SJCRH30 (cell line): ENCODE results near the gene CLEC2B. TPM values are rescaled to one million over a fixed set of nuclear protein-coding genes. Genes with fewer than 3 reads are reported as not detected.

ENCODE experiments used
- DNase-seq, 2 experiments: peaks; one replicate each; pipeline ENCODE4 v3.0.0-alpha.2; 2015 to 2020
- H3K27ac ChIP-seq: fragments of 250-450 bp; sonication (Bioruptor Pico); 2 replicates; pipeline ENCODE4 v1.5.1; 2020; ENCODE audit warnings: mild to moderate bottlenecking, moderate library complexity
- H3K27me3 ChIP-seq: fragments of 250-450 bp; sonication (Bioruptor Pico); 2 replicates; pipeline ENCODE4 v1.5.1; 2020; ENCODE audit warnings: mild to moderate bottlenecking, moderate library complexity
- H3K36me3 ChIP-seq: fragments of 250-450 bp; sonication (Bioruptor Pico); 2 replicates; pipeline ENCODE4 v1.5.1; 2020; ENCODE audit warnings: mild to moderate bottlenecking, moderate library complexity
- H3K4me1 ChIP-seq: fragments of 250-450 bp; sonication (Bioruptor Pico); 2 replicates; pipeline ENCODE4 v1.5.1; 2020; ENCODE audit warnings: mild to moderate bottlenecking, moderate library complexity
- H3K4me3 ChIP-seq: fragments of 250-450 bp; sonication (Bioruptor Pico); 2 replicates; pipeline ENCODE4 v1.5.1; 2020; ENCODE audit warnings: mild to moderate bottlenecking, moderate library complexity
- H3K9me3 ChIP-seq: fragments of 250-450 bp; sonication (Bioruptor Pico); replicated peaks from 2 replicates; pipeline ENCODE4 v1.5.1; 2020; ENCODE audit warnings: mild to moderate bottlenecking, moderate library complexity
- total RNA-seq: library from RNA; depleted of rRNA; stranded (reverse); fragments of >200 nt; shearing (Covaris generic); gene quantifications from 2 replicates; pipeline ENCODE4 v1.2.3, GENCODE V29; 2014; rRNA removed

The CLEC2B gene
- total RNA-seq, result not detected in 2 replicates

DNA sequence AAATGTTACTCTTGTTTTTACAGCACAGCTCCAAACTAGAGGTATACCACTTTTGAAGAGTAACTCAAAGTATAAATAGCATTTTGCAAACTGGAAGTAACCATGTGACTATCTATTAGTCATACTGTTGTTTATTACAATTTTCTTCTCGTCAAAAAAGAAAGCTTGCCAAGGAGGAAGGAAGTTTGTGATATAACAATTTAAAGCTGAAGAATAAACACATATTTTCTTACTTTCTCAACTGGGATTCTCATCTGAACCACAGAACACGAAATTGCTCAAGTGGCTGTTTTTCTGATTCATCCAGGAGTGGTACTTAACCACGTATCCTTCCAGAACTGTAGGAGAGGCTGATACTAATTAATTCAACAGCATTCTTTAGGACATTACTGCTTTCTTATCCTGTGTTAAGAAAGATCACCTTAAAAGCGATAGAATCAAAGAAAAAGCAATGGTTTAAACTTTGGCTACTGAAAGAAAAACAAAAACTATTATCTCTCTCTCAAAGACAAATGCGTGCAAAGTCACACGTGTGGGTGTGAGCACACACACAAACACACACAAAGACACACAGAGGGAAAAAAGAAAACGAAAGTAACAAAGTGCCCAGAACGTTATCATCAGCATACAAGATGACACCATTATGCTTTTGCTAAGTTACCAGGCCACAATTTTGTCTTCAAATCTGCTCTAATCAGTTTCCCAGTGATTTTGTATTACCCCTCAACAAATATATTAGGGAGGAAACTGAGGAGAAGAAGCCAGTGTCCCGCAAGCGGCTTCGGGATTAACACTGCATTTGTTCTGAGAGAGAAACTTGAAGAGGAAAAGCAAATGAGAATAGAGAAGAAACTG, at the start of gene CLEC2B:
TSS of gene CLEC2B (minus strand) at position 48 of the 855 bp plus-strand sequence.
- no peaks in the 10 kb centered on the region for H3K9me3 ChIP-seq
- no peak within 1 kb of the TSS for H3K4me3 ChIP-seq
- peaks cover 3% of the 10 kb centered on the region; the same call in 1 of the 2 replicates for H3K27me3 ChIP-seq
- H3K27ac ChIP-seq, result no peak within 1 kb of the TSS
- H3K4me1 ChIP-seq, result peaks cover 4% of the 10 kb centered on the region; the same call in 1 of the 2 replicates
- DNase-seq, result no peak
- no peaks in the 10 kb centered on the region for H3K36me3 ChIP-seq

DNA sequence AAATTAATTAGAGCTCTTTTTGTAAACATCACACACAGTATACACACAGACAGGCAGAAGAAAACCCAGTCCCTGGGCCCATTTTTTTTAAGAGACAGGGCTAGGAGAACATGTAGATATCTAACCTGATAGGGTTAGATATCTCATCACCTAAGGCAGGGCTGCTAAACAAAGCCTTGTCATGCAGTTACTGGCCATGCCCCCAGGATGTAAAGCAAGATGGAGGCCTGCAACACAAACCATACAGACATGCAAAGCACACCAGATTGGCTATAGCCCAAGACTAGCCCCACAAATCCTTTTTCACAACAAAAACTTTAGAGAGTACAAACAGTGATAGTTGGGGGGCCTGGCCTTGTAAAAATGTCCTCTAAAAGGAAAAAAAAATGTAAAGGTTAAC, 42.6 kb upstream of the CLEC2B start:
- Histone ChIP-seq H3K9me3 (no peaks in the 10 kb centered on the region), H3K27ac (no peak overlapping the region), H3K27me3 (no peaks in the 10 kb centered on the region), H3K4me1 (no peaks in the 10 kb centered on the region), H3K4me3 (no peak overlapping the region), H3K36me3 (no peaks in the 10 kb centered on the region)
- no peak for DNase-seq

DNA sequence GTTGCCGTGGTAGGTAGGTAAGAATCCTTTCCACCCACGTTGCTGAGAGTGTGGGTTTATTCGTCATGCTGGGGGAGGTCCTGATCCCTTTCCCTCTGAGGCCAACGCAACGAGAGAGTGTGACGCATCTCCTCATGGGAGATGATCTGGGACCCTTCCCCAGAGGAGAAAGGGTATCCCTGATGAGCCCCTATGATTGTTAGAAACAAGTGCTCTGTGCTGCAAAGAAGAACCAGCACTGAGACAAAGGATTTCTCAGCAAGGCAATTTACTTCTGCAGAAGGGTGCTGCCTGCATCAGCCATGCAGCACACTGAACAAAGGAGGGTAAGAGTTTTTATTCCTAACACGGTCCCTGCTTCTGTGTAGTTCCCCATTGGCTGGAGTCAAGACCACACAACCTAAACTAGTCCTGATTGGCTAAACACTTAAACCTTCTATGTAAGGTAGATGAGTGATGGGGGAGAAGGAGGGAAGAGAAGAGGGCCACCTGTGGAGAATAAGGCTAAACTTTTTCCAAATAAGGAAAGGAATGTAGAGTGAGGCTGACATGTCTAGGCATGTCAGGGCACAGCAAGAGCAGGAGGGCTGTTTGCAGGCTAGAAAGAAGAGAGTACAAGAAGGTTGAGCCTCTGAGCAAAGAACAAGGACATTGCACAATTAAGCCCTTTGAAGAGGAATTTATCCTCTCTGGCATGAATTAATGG, 41.7 kb upstream of the CLEC2B start:
- no peaks in the 10 kb centered on the region for H3K4me1 ChIP-seq
- no peak overlapping the region for H3K4me3 ChIP-seq
- H3K9me3 ChIP-seq, result no peaks in the 10 kb centered on the region
- no peak for DNase-seq
- H3K27me3 ChIP-seq, result no peaks in the 10 kb centered on the region
- no peaks in the 10 kb centered on the region for H3K36me3 ChIP-seq
- H3K27ac ChIP-seq, result no peak overlapping the region

DNA sequence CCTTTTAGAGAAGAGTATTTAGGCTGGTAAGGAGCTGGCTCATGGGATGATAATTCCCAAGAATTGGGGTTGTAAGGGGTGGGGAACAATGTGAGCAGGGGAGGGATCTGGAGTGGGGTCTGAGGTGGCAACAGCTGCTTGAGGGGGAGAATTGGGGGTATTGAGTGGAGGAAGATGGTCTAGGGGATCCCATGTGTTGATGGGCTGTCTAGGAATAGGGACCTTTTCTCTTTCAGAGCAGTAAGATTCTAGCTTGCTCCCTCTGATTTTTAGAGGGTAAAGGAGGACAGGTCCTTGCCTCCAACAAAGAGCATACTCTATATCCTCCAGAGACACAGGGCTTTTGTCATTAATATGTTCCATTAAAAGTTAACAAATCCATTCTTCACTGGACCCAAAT, 40.6 kb upstream of the CLEC2B start:
- no peaks in the 10 kb centered on the region for H3K27me3 ChIP-seq
- no peak overlapping the region for H3K27ac ChIP-seq
- H3K36me3 ChIP-seq, result no peaks in the 10 kb centered on the region
- DNase-seq, result no peak
- no peaks in the 10 kb centered on the region for H3K4me1 ChIP-seq
- no peak overlapping the region for H3K4me3 ChIP-seq
- no peaks in the 10 kb centered on the region for H3K9me3 ChIP-seq

DNA sequence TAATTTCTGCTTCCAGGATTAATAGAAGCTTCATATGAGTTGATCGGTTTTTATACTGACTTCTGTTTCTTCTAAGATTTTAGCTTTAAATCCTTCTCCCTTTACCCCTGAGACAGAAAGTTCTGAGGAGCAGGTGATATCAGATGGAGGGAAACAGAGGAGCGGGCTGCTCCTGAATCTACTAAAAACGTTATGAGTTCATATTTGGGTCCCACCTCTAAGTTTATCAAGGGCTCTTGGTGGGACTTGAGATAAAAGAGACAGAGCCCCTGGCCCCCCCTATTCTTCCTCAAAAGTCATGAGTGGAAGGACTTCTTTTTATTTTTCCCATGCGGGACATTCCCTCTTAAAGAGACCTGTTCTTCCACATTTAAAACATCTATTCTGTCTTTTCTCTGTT, 39.2 kb upstream of the CLEC2B start:
- no peaks in the 10 kb centered on the region for H3K9me3 ChIP-seq
- H3K27ac ChIP-seq, result no peak overlapping the region
- no peaks in the 10 kb centered on the region for H3K4me1 ChIP-seq
- H3K4me3 ChIP-seq, result no peak overlapping the region
- no peaks in the 10 kb centered on the region for H3K36me3 ChIP-seq
- no peaks in the 10 kb centered on the region for H3K27me3 ChIP-seq
- no peak for DNase-seq

DNA sequence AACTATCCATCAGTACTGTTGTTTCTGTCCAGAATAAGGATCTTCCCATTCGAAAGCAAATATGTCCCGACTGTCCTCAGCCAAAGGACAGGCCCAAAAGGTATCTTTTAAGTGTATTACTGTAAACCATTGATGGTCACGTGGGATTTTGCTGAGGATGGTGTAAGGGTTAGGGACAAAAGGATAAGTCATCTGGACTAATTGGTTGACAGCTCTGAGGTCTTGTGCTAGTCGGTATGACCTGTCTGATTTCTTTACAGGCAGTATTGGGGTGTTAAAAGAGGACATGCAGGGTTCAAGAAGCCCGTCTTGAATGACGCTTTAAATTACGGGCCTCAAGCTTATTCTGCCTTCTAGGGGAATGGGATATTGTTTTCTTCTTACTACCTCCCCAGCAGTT, 38.6 kb upstream of the CLEC2B start:
- H3K4me1 ChIP-seq, result no peaks in the 10 kb centered on the region
- DNase-seq, result no peak
- H3K36me3 ChIP-seq, result no peaks in the 10 kb centered on the region
- no peak overlapping the region for H3K4me3 ChIP-seq
- no peak overlapping the region for H3K27ac ChIP-seq
- H3K9me3 ChIP-seq, result no peaks in the 10 kb centered on the region
- H3K27me3 ChIP-seq, result no peaks in the 10 kb centered on the region

DNA sequence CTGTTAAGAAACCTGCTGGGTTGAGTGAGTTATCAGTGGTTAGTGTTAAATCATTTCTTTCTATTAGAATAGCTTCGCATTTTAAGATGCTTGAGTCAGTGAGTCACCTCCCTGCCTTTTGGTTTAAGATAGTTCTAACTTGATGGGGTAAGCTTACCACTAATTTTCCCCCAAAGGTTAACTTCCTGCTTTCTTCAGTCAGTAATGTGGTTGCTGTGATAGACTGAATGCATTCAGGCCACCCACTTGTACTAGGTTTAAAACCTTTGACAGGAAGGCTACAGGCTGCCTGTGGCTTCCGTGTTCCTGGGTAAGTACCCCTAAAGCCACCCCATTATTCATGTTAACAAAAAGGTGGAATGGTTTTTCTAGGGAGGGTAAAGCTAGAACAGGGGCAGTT, 37.7 kb upstream of the CLEC2B start:
- DNase-seq, result no peak
- H3K4me3 ChIP-seq, result no peak overlapping the region
- H3K9me3 ChIP-seq, result no peaks in the 10 kb centered on the region
- no peaks in the 10 kb centered on the region for H3K27me3 ChIP-seq
- H3K27ac ChIP-seq, result no peak overlapping the region
- no peaks in the 10 kb centered on the region for H3K4me1 ChIP-seq
- H3K36me3 ChIP-seq, result no peaks in the 10 kb centered on the region

DNA sequence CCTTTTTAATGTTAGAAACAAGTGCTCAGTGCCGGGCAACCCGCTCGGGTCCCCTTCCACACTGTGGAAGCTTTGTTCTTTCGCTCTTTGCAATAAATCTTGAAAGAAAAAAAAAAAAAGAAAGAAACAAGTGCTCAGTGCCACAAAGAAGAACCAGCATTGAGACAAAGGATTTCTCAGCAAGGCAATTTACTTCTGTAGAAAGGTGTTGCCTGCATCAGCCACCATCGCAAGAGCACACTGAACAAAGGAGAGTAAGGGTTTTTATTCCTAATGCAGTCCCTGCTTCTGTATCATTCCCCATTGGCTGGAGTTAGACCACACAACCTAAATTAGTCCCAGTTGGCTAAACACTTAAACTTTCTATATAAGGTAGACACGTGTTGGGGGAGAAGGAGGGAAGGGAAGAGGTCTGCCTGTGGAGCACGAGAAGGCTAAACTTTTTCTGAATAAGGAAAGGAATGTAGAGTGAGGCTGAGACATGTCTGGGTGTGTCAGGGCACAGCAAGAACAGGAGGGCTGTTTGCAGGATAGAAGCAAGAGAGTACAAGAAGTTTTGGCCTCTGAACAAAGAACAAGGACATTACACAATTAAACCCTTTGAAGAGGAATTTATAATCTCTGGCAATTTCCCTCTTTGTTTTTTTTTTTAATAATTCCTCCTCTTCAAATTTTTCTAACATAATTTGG, 33.5 kb upstream of the CLEC2B start:
- Histone ChIP-seq H3K4me3 (no peak overlapping the region), H3K27me3 (no peaks in the 10 kb centered on the region), H3K4me1 (no peaks in the 10 kb centered on the region), H3K36me3 (no peaks in the 10 kb centered on the region), H3K27ac (no peak overlapping the region), H3K9me3 (no peaks in the 10 kb centered on the region)
- DNase-seq, result no peak

DNA sequence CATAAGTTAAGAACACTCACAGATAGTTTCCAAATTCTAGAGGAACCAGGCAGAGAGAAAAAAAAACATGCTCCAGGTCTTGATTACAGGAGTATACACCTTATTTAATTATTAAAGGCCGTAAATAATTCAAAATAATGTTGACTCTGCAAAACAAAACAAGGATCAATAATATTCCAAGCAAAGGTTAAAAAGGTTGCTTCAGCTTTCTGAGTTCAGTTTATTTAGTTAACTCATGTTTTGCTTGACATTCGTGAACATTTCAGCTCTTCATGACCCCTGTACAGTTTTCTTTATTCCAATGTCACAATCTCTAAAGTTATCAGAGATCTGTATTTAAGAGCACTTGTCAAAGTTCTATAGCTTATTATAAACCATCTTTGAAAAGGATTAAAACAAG, 31.8 kb upstream of the CLEC2B start:
- H3K36me3 ChIP-seq, result no peaks in the 10 kb centered on the region
- no peaks in the 10 kb centered on the region for H3K9me3 ChIP-seq
- DNase-seq, result no peak

DNA sequence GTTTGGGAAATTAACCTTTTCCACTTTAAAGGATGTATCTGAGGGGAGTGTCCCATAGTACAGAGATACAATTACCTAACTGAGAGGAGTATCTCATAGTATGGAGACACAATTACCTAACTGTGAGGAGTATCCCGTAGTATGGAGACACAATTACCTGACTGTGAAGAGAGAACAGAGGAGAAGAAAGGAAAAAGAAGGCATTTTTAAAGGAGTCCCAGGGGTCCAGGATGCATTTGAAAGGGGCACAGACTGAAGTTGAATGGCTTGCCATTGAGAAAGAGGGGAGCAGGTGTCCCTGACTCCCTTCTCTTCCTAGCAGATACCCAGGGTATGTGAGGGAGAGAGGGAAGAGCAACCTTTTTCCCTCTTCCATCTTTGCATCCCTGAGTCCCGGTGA, 30.1 kb upstream of the CLEC2B start:
- no peak for DNase-seq

More for the DNA sequence above, 31.8 kb upstream of the CLEC2B start:
- H3K4me3 ChIP-seq, result no peak overlapping the region
- H3K27ac ChIP-seq, result no peak overlapping the region
- no peaks in the 10 kb centered on the region for H3K4me1 ChIP-seq
- no peaks in the 10 kb centered on the region for H3K27me3 ChIP-seq

DNA sequence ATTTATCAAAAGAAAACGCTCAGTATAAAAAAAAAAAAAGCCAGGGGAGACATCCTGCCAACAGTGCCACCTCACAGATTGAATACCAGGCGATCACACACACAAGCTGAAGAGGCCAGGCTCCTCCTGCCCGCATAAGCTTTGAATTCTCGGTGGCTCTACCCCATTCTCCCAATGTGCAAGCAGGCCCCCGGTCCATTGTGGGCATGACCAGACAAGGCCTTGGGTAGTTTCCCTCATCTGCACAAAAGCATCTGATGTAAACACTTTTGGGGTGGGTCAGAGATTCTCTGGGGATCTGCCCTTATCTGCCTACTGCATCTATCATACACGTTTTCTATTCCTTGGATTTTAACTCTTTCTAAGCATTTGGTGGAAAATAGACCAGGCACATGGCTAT, 28.4 kb upstream of the CLEC2B start:
- no peaks in the 10 kb centered on the region for H3K4me1 ChIP-seq
- H3K27ac ChIP-seq, result no peak overlapping the region
- no peaks in the 10 kb centered on the region for H3K27me3 ChIP-seq
- H3K4me3 ChIP-seq, result no peak overlapping the region
- H3K9me3 ChIP-seq, result no peaks in the 10 kb centered on the region
- no peaks in the 10 kb centered on the region for H3K36me3 ChIP-seq
- no peak for DNase-seq

More for the DNA sequence above, 30.1 kb upstream of the CLEC2B start:
- no peaks in the 10 kb centered on the region for H3K36me3 ChIP-seq
- no peaks in the 10 kb centered on the region for H3K27me3 ChIP-seq
- H3K4me1 ChIP-seq, result no peaks in the 10 kb centered on the region
- no peak overlapping the region for H3K4me3 ChIP-seq
- H3K9me3 ChIP-seq, result no peaks in the 10 kb centered on the region
- H3K27ac ChIP-seq, result no peak overlapping the region

DNA sequence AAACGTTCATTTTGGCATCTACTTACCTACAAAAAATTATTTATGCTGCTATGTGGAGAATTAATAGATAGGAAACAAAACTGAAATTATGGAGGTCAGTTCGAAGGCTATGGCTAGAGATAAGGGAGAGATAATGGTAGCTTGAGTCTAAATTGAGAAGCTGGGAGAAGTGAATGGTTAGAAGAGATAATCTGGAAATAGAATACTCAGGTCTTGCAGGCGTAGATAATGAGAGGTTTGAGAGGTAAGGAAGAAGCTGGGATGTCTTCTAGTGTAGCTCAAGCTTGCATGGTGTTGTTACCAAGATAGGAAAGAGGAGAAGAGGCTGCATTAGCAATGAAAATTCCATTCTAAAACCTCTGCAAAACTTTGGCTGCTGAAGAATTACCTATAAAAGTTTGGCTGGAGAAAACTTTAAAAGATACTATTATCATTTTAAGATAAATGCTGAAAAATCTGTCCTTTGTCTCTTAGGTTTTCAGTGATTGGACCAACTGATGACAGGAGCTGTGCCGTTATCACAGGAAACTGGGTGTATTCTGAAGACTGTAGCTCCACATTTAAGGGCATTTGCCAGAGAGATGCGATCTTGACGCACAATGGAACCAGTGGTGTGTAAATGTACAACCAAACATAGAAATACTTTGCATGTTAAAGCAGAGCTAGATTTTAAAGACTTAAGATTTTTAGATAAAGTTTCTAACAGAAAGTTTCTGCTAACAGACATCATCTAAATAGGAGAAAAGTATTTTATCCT, 26.2 kb upstream of the CLEC2B start:
- no peak overlapping the region for H3K27ac ChIP-seq
- no peaks in the 10 kb centered on the region for H3K27me3 ChIP-seq
- no peak for DNase-seq
- H3K9me3 ChIP-seq, result no peaks in the 10 kb centered on the region
- no peak overlapping the region for H3K4me3 ChIP-seq
- H3K36me3 ChIP-seq, result no peaks in the 10 kb centered on the region
- H3K4me1 ChIP-seq, result no peaks in the 10 kb centered on the region

DNA sequence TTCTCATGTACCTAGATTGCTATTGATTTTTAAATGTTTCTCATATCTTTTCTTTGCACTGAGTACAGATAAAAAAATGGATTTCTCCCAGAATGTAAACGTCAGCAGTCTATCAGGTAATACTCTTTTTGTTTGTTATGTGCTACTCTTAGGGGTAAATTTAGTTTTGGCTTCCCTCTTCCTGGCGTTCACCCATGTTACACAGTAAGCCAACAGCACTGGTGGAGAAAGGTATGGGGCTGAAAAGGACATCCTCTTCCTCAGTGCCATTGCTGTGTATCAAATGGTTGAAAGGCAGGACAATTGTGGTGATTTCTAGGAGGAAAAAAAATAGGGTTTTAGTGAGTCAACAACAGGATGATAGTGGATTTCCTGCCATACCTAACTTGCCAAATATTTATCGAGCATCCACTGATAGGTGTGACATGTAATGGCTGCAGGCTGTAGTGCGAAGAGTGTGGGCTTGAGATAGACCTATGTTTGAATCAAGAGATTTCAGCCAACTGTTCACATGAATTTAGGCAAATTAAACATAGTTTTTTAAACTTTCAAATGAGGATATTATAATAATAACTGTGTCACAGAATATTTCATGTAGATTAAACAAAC, 19.6 kb upstream of the CLEC2B start:
- H3K4me1 ChIP-seq, result no peaks in the 10 kb centered on the region

DNA sequence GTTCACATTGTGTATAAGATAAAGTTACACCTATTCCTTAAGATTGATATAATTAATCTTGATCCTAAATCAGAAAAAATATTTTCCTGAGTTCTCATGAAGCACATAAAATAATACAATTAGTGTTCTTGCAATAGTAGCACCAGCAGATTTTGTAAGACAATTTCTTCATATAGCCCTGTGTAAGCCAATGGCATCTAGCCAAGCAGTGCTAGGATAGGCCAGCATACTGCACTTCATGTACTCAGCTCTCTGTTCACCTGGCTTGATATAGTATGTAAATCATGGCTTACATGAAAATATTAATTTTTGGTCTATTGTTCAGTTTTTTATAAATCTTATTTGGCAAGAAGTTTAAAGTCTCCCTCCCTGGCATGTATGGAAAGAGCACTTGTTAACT, 14.0 kb upstream of the CLEC2B start:
- no peak overlapping the region for H3K27ac ChIP-seq
- no peak for DNase-seq
- H3K4me3 ChIP-seq, result no peak overlapping the region
- no peaks in the 10 kb centered on the region for H3K27me3 ChIP-seq
- no peaks in the 10 kb centered on the region for H3K4me1 ChIP-seq
- H3K9me3 ChIP-seq, result no peaks in the 10 kb centered on the region
- no peaks in the 10 kb centered on the region for H3K36me3 ChIP-seq

More for the DNA sequence above, 19.6 kb upstream of the CLEC2B start:
- no peak overlapping the region for H3K27ac ChIP-seq
- no peaks in the 10 kb centered on the region for H3K36me3 ChIP-seq
- H3K4me3 ChIP-seq, result no peak overlapping the region
- H3K9me3 ChIP-seq, result no peaks in the 10 kb centered on the region
- no peak for DNase-seq
- no peaks in the 10 kb centered on the region for H3K27me3 ChIP-seq
